ENCODE results near the gene AGA.

Gene AGA

GRCh38 chr4:177489471-177490246, 47.4 kb upstream of the AGA start:
- no peaks in the 10 kb centered on the region for H3K27me3 ChIP-seq (replicated peaks; ENCODE audit: insufficient read depth, low read length)
- H3K9me2 ChIP-seq (replicated peaks; ENCODE audit: insufficient read depth, low read length) = no peaks in the 10 kb centered on the region
- no peak overlapping the region for H3K9ac ChIP-seq (ENCODE audit: low read length)
- H2AFZ ChIP-seq (ENCODE audit: low read length) = no peak overlapping the region
- TF ChIP-seq EZH2 (optimal IDR thresholded peaks at IDR 0.05; ENCODE audit: low read depth, low read length) (no peak), CTCF (IDR thresholded peaks at IDR 0.05; ENCODE audit: low read length) (no peak), EZH2phosphoT487 (IDR thresholded peaks at IDR 0.05; ENCODE audit: low read length) (no peak)
- no peak overlapping the region for H3K4me2 ChIP-seq (ENCODE audit: low read depth, low read length)
- H3K36me3 ChIP-seq (replicated peaks; ENCODE audit: insufficient read depth, low read length) = no peaks in the 10 kb centered on the region
- H3K9me3 ChIP-seq (replicated peaks; ENCODE audit: insufficient read depth, low read length) = no peaks in the 10 kb centered on the region
- no peaks in the 10 kb centered on the region for H3F3A ChIP-seq (ENCODE audit: insufficient read depth, low read length)
- no peaks in the 10 kb centered on the region for H3K4me1 ChIP-seq (ENCODE audit: low read length)
- no peak overlapping the region for H3K27ac ChIP-seq (ENCODE audit: low read length)
- no peaks in the 10 kb centered on the region for H4K20me1 ChIP-seq (ENCODE audit: insufficient read depth, low read length)
- H3K79me2 ChIP-seq (ENCODE audit: low read length) = no peaks in the 10 kb centered on the region
- H3K4me3 ChIP-seq (ENCODE audit: low read length) = no peak overlapping the region
- DNase-seq = no peak

GRCh38 chr4:177487977-177488376, 45.7 kb upstream of the AGA start:
- Histone ChIP-seq H3K27me3 (replicated peaks; ENCODE audit: insufficient read depth, low read length) (no peaks in the 10 kb centered on the region), H2AFZ (ENCODE audit: low read length) (no peak overlapping the region), H3K4me1 (ENCODE audit: low read length) (no peaks in the 10 kb centered on the region), H3K9me2 (replicated peaks; ENCODE audit: insufficient read depth, low read length) (no peaks in the 10 kb centered on the region), H3K27ac (ENCODE audit: low read length) (no peak overlapping the region), H4K20me1 (ENCODE audit: insufficient read depth, low read length) (no peaks in the 10 kb centered on the region), H3F3A (ENCODE audit: insufficient read depth, low read length) (no peaks in the 10 kb centered on the region), H3K9ac (ENCODE audit: low read length) (no peak overlapping the region), H3K79me2 (ENCODE audit: low read length) (no peaks in the 10 kb centered on the region), H3K36me3 (replicated peaks; ENCODE audit: insufficient read depth, low read length) (no peaks in the 10 kb centered on the region), H3K4me2 (ENCODE audit: low read depth, low read length) (no peak overlapping the region), H3K9me3 (replicated peaks; ENCODE audit: insufficient read depth, low read length) (no peaks in the 10 kb centered on the region), H3K4me3 (ENCODE audit: low read length) (no peak overlapping the region)
- no peak for DNase-seq
- TF ChIP-seq EZH2 (optimal IDR thresholded peaks at IDR 0.05; ENCODE audit: low read depth, low read length) (no peak), EZH2phosphoT487 (IDR thresholded peaks at IDR 0.05; ENCODE audit: low read length) (no peak), CTCF (IDR thresholded peaks at IDR 0.05; ENCODE audit: low read length) (no peak)

GRCh38 chr4:177485528-177485927, 43.3 kb upstream of the AGA start:
- H3K9me3 ChIP-seq (replicated peaks; ENCODE audit: insufficient read depth, low read length) = no peaks in the 10 kb centered on the region
- no peak overlapping the region for H2AFZ ChIP-seq (ENCODE audit: low read length)
- H3K27ac ChIP-seq (ENCODE audit: low read length) = no peak overlapping the region

More at GRCh38 chr4:177485528-177485927, 43.3 kb upstream of the AGA start:
- Histone ChIP-seq H3K27me3 (replicated peaks; ENCODE audit: insufficient read depth, low read length) (no peaks in the 10 kb centered on the region), H3K4me2 (ENCODE audit: low read depth, low read length) (no peak overlapping the region), H3K36me3 (replicated peaks; ENCODE audit: insufficient read depth, low read length) (no peaks in the 10 kb centered on the region), H3K79me2 (ENCODE audit: low read length) (no peaks in the 10 kb centered on the region), H3K4me1 (ENCODE audit: low read length) (no peaks in the 10 kb centered on the region), H3K4me3 (ENCODE audit: low read length) (no peak overlapping the region), H4K20me1 (ENCODE audit: insufficient read depth, low read length) (no peaks in the 10 kb centered on the region), H3K9ac (ENCODE audit: low read length) (no peak overlapping the region), H3K9me2 (replicated peaks; ENCODE audit: insufficient read depth, low read length) (no peaks in the 10 kb centered on the region), H3F3A (ENCODE audit: insufficient read depth, low read length) (no peaks in the 10 kb centered on the region)
- no peak for DNase-seq
- no peak for TF ChIP-seq EZH2 (optimal IDR thresholded peaks at IDR 0.05; ENCODE audit: low read depth, low read length)
- no peak for TF ChIP-seq CTCF (IDR thresholded peaks at IDR 0.05; ENCODE audit: low read length)
- no peak for TF ChIP-seq EZH2phosphoT487 (IDR thresholded peaks at IDR 0.05; ENCODE audit: low read length)
